ENCODE measurements around the gene FBXO3.
"Not testable (repeated sequence)": the region's sequence is repeated elsewhere in the genome, so short reads cannot be mapped to it uniquely, and the experiment has no call there.

FBXO3 gene

DNA sequence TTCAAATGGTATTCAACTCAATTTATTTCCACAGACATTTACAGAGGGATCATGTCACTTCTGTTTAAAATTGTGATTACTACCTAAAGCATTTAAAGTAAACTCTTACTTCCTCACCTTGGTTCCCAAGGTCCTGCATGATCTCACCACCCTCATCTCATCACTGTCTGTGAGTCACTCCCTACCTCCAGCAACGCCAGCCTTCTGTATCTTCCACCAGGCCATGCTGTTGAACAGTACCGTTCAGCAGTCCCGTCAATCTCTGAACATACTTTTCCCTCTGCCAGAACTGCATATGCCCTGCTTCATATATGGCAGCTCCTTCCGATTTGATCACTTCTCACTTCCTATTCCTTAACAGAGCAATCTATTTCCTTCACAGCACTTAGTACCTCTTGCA lies 2.0 kb downstream of the FBXO3 start:
- no peak for DNase-seq

DNA sequence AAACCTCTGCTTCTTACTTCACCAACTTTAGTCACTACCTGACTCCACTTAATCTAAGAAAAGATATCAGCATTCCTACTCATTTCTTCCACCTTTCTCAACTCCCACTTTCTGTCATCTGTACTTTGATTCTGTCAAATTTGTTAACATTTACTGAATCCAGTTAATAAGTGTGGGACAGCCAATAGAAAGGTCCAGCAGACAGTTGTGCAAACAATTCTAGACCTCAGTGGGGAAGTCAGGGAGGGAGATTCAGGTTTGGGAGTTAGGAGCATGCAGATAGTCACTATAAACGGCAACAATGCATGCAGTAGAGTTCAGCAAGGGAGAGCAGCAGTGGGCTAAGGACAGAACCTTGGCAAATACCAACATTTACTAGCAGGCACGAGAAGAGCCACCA lies 4.1 kb downstream of the FBXO3 start:
- no peak for DNase-seq

DNA sequence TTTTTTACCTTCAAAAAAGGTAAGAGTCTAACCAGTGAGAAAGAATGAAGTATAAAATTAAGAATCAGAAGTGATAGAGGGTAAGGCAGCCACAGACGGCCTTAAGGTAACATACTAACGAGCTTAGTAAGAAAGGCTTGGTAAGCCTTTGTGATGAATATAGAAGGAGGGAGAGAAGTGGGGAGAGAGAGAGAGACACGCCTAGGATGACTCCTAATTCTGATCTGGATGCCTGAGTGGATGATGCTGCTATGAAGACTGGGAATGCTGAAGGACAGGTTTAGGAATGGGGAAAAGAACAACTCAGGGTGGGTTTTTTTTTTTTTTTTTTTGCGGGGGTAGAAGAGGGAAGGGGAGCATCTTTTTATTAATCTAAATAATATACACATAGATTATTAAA lies 4.8 kb downstream of the FBXO3 start:
- no peak for DNase-seq

DNA sequence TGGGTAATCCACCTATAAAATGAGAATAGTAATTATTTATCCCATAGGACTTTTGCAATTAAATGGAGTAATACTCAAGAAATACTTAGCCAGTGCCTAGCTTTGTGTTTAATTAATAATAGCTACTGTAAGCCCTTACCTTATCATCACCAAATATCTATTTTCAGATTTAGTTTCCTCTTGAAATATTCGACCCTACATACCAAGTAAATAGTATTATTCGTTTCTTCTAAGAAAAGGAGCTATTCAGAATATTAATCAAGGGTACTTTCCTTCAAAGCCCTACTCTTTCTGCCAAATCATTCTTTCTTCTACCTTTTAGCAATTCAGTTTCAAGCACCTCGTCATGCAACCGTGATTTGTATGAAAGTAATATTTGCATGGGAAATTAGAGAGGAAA lies 6.7 kb downstream of the FBXO3 start:
- DNase-seq = no peak

DNA sequence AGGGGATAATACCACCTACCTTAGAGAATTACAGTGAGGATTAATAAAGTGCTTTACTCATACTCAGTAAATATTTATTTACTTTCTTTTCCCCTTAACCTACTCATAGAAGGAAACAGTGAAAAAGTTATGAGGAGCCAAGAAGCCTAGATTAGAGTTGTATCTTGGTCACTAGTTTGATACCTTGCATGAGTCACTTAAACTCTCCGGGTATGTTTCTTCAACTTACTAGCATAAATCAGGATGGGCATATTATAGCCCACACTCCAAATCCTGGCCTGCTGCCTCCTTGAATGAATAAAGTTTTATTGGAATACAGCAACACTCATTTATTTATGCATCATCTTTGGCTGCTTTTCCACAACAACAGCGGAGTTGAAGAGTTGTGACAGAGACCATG lies 8.2 kb downstream of the FBXO3 start:
- no peak for DNase-seq

DNA sequence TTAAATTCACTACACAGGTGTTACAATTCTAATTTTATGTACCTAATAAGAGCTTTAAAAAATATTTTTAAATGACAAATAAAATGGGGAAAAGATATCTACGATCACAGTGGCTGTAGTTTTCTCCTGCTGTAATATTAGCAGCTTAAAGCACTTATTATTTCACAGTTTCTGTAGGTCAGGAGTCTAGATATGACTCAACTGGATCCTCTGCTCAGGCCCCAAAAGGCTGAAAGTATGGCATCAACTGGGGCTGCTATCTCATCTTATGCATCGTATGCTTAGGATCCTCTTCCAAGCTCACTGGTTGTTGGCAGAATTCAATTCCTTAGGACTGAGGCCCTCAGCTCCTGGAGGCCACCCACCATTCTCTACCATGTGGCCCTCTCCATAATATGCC lies 12.8 kb downstream of the FBXO3 start:
- DNase-seq = no peak

DNA sequence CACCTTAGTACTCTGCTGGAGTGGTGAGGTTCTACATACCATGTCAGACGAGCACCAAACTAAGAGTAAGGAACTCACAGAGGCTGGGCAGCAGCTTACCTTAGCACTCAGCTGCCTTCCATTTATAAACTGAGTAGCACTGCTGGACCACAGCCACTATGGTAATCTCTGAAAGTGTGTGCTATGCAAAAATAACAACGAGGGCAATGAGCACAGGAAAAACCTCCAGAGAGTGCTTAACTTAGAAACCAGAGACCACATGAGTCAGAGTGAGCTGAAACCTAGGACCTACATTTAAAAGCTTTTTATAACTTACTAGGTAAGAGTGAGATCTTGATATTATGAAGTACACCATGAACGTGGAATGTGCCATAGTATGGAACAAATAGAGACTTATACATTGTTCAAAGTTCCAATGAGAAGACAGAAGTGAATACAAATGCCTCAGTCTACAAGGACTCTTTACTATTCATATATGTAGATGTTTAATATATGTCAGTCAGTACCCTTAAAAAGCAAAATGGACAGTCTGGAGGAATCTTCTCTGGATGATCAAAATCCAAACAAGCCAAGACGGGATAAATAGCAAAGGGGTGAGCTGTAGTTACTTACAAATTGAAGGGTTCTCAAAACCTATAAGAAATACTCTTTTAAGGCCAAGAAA lies 20.9 kb downstream of the FBXO3 start:
- no peak for DNase-seq

DNA sequence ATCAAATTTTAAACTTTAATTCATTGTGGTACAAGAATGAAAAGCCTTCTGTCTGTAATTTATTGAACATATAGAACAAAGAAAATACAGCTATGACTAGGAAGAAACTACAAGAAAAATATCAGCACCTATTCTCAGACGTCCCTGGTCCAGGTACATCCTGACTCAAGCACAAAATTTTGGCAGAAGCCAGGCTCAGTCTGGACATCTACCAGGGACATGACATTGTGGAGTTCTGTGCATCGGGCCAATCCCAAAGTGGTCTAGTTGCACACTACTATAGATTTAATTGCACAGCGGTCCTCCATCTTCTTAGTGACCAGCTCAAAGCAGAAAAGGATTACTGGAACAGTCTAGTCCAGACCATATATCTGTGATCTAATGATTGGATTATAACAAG lies 22.4 kb downstream of the FBXO3 start:
- no peak for DNase-seq

DNA sequence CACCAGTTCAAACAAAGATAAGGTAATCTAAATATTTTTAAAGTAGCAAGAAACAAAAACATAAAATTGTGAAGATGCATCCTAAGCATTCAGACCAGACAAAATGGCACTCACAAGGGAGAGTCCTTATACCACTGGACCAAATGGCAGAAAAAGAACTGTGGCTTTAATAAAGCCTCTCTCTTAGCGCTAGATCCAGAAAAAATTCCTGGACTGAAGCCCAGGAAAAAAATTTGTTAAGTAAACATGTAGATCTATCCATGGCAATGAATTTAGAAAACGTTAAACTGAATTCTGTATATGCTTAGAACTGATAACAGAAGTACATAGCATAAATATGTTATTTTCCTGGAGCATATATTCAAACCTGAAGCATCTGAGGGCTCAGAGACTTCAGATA lies 26.3 kb downstream of the FBXO3 start:
- no peak for DNase-seq

DNA sequence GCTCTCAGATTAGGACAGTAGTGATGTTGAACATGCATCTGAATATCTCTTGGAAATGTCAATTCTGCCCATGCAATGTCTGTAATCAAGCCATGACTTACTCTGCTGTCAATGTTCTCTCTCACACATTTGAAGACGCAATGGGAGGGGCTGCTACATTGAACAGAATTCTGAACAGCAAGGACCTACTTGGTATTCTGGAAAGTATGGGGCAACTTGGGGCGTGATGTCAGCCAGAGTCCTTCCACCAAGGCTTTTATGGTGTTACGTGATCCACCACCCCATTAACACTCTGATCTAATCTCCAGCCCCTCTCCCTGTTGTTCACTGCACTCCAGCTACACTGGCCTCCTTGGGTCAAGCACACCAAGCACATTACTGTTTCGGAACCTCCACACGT lies 31.0 kb downstream of the FBXO3 start:
- DNase-seq = no peak

DNA sequence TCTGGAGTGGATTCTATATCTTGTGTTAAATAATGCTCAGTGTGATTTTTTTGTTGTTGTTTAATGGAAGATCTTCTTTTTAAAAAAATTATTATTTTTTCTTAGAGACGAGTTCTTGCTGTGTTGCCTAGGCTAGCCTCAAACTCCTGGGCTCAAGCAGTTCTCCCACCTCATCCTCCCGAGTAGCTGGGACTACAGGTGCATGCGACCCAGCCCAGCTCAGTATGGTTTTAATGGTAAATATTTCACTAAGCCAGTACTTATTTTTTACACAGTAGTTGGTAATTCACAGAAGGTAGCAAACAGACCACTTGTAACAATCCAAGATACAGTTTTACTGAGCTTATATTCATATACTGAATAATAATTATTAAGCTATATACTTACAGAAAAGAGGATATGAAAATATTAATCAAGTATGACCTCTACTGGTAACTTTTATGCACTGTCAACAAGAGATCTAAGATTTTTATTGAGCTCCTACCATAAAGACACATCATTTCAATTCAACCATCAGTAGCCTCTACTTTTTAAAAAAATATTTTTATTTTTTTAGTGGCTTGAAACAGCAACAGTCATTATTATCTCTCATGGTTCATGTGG lies 32.0 kb downstream of the FBXO3 start:
- DNase-seq = no peak

DNA sequence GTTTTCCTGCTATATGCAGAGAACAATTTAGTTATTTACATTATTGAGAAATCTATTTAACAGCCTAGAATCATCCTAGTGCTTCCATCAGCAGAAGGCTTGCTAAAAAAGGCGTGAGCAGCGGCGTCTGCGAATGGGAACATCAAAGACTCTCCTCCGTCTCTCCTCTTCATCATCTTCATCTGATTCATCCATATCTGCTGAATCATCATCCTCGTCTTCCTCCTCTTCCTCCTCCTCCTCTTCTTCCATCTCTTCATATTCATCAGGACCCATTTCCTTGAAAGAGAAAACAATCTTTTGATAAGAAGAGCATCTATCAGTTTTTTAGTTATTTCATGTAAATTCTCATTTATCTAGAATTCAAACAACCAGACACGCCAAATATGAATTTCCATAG lies 32.5 kb downstream of the FBXO3 start:
- DNase-seq = no peak

DNA sequence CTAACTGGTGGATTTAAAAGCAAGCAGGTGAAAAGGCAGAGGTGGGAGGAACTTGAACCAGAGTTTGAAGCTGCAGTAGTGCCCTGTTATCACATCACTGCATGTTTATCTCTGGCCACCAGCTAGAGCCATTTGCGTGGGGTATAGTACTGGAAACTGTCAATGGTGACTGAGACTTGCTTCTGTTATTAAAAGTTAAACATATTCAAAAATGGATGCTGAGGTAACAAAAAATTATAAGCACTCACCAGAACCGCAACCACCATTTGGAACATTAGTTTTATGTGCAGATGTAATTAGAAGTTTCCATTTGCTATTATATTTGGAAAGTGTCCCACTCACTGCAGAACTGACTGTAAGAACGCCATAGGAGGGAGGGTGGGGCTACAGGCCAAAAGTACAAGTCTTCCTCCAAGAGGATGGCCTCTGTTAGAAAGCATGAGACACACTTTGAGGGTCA lies 36.9 kb downstream of the FBXO3 start:
- no peak for DNase-seq

DNA sequence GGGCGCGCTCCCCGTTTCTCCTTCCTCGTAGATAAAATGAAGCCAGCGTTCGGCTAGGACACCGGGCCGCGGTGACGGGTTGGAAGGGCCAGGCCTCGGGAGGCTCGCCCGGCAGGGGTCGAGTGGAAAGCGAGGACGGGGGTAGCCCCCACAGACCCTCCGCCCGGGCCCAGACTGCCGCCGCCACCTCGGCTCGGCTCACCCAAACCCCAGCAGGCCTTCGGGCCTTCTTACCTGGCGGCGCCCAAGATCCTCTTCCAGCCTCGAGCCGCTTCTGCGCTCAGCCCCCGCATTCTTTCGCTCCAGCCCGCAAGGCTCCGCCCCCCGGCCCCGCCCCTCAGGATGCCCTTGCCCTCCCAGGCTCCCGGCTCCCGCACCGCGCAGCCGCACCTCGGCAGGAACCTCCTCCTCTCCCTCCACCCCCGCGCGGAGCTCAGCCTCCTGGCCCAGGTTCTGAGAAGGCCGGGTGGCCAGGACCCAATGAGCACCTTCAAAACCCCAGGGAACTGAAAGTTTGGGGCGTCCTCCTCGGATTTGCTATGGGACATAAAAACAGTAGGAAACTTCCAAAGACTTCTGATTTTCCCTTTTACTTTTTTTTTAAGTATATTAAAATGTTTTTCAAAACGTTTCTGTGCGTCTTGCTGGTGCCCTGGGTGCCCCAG lies 38.0 kb downstream of the FBXO3 start, which contains the start of gene CD59:
TSS of gene CD59 (minus strand) at position 276 of the 665 bp plus-strand sequence. CDS start 13,978 bp downstream, outside the sequence.
- DNase-seq = peak; percentile 28

DNA sequence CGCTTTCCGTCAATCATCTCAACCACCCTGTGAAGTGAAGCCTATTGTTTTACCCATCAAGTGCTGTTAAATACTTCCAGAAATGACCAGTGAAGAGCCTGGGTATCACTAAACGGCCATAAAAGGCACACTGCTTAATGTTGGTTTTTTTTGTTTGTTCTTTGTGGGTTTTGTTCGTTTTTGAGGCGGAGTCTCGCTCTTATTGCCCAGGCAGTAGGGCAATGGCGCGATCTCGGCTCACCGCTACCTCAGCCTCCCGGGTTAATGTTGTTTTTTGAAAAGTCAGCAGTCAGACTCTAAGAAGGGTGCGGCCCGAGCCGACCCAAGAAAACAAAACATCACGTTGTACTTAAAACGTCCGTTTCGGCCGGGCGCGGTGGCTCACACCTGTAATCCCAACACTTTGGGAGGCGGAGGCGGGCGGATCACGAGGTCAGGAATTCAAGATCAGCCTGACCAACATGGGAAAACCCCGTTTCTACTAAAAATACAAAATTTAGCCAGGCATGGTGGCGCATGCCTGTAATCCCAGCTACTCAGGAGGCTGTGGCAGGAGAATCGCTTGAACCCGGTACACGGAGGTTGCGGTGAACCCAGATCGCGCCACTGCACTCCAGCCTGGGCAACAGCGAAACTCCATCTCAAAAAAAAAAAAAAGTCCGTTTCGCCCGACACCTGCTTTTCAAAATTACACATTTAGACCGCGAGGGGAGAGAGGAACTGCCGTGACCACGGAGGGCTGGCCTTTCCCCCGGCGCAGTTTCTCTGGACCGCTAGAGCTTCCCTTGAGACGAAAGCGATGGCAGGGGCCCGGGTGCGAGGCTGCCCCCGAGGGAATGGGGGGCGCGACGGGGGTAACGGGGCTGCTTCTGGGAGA lies 38.8 kb downstream of the FBXO3 start:
- DNase-seq = no peak

DNA sequence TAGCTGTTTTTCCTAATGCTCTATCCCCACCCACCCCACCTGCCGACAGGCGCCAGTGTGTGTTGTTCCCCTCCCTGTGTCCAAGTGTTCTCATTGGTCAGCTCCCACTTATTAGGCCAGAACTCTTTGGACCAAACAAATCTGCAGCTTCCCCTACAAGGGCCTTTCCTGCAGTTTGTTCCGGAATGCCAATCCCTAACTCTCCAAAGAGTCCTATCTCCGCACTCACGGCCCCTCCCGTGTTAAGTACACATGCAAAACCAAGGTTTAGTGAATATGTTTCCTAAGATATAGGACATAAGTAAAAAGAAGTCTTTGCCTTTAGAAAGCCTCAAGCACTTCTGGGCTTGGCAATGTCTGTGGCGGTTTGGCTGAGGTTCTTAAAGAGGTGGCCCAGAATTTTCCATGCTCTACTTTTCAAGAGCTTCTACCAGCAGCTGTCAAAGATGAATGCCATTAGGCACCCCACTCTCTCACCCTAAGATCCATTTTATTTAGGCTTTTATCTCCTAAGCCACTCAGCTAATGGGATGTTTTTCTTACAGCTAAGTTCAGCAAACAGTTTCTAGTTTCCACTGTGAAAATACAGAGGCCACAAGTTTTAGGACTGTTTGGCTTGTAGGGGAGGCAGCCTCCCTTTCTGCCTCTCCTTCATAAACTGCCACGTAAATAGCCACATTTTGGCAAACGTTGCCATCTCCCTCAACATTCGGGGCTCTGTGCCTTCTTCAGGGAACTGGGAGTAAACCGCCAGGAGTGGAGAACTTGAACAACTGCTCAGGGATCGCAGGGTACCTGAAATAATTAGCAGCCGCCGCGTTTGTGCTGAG lies 39.7 kb downstream of the FBXO3 start:
- no peak for DNase-seq

DNA sequence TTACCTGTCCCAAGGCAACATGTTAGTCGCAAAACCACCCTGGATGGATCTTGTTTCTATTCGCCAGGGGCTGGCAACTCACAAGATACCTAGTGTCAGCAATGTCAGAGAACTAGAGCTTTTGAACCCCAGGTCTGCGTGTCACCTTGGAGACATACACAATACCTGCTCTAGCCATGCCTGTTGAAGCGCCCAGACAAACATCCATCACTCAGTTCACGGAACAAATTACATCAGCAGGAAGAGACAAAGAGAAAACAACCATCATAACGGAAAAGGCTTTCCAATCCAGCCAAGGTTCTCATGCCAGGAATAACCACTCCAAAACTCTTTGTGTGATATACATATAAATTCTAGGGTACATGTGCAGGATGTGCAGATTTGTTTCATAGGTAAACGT lies 40.3 kb downstream of the FBXO3 start:
- DNase-seq = no peak

DNA sequence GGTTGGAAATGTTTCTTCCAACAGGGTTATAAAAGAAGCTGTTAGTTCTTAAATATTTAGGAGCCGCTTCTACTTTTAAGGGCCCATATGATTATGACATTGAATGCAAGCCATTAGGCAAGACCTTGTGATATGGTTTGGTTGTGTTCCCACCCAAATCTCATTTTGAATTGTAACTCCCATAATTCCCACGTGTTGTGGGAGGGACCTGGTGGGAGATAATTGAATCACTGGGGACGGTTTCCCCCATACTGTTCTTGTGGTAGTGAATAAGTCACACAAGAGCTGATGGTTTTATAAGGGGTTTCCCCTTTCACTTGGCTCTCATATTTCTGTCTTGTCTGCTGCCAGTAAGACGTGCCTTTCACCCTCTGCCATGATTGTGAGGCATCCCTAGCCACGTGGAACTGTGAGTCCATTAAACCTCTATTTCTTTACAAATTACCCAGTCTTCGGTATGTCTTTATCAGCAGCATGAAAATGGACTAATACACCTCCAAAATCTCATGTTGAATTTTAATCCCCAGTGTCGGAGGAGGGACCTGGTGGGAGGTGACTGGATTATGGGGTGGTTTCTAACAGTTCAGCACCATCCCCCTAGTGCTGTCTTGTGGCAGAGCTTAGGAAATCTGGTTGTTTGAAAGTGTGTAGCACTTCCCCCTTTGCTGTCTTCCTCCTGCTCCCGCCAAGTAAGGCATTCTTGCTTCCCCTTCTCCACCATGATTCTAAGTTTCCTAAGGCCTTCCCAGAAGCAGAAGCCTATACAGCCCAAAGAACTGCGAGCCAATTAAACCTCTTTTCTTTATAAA lies 42.4 kb downstream of the FBXO3 start:
- DNase-seq = no peak

DNA sequence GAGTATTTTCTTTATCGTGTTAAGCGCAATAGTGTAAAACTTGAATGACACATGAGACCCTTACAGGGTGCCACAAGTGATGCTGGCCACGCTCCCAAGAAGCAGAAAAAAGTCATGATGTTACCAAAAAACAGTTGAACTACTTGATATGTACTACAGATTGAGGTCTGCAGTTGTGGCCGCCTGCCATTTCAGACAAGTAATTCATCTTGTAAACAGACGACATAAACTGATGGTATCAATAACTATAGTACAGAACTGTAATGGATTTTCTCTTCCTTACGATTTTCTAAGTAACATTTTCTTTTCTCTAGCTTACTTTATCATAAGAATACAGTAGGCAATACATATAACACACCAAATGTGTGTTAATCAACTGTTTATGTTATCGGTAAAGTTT lies 43.6 kb downstream of the FBXO3 start:
- DNase-seq = no peak

DNA sequence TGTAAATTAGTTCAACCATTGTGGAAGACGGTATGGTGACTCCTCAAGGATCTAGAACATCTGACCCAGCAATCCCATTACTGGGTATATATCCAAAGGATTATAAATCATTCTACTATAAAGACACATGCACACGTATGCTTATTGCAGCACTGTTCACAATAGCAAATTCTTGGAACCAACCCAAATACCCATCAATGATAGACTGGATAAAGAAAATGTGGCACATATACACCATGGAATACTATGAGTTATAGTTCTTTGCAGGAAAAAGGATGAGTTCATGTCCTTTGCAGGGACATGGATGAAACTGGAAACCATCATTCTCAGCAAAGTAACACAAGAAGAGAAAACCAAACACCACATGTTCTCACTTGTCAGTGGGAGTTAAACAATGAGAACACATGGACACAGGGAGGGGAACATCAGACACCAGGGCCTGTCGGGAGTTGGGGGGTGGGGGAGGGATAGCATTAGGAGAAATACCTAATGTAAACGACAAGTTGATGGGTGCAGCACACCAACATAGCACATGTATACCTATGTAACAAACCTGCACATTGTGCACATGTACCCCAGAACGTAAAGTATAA lies 45.2 kb downstream of the FBXO3 start:
- DNase-seq = not testable (repeated sequence)

DNA sequence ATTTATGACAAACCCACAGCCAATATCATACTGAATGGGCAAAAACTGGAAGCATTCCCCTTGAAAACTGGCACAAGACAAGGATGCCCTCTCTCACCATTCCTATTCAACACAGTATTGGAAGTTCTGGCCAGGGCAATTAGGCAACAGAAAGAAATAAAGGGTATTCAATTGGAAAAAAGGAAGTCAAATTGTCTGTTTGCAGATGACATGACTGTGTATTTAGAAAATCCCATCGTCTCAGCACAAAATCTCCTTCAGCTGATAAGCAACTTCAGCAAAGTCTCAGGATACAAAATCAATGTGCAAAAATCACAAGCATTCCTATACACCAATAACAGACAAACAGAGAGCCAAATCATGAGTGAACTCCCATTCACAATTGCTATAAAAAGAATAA lies 46.8 kb downstream of the FBXO3 start:
- not testable (repeated sequence) for DNase-seq

All from NCI-H2081 treated with DMSO at 0.1 percent for 48 hours (cell line).